ENCODE data around the gene ADAMTS7.

ADAMTS7 gene

GRCh38 chr15:78716651-78717050 is 94.6 kb downstream of the ADAMTS7 start:
- DNase-seq: no peak

- DNase-seq: no peak
Measured at GRCh38 chr15:78715930-78716329, 95.3 kb downstream of the ADAMTS7 start.

DNA sequence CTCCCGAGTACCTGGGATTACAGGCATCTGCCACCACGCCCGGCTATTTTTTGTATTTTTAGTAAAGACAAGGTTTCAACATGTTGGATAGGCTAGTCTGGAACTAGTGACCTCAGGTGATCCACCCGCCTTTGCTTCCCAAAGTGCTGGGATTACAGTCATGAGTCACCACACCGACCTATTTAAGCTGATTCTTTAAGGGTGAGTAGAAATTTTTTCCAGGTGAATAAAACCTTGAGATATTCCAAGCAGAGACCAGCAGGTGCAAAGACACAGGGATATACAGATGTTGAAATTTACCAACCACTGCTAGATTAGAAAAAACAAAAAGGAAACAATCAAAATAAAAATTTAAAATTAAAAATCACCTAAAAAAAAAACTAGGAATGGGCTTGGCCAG is 95.8 kb downstream of the ADAMTS7 start:
- DNase-seq: no peak

GRCh38 chr15:78714890-78715289 is 96.4 kb downstream of the ADAMTS7 start:
- no peak for DNase-seq

GRCh38 chr15:78712797-78713515 is 98.3 kb downstream of the ADAMTS7 start:
- no peak for DNase-seq

- DNase-seq: no peak
Measured at GRCh38 chr15:78711638-78712037, 99.6 kb downstream of the ADAMTS7 start.

GRCh38 chr15:78709263-78709882 is 101.9 kb downstream of the ADAMTS7 start:
- DNase-seq: no peak

Data from amniotic stem cell (primary cell).